Smooth muscle cell (in vitro differentiated cells): ENCODE measurements around the gene AGBL4. TPM values are rescaled to one million over a fixed set of nuclear protein-coding genes. Genes with fewer than 3 reads are reported as not detected.

ENCODE experiments used
- DNase-seq: peaks from one replicate; lab custom pipeline; 2025; ENCODE audit not compliant: unreplicated experiment; lab: John Stamatoyannopoulos, UW
- H2AFZ ChIP-seq: fragments of 200-600 bp; sonication (generic); 2 replicates; pipeline ENCODE4 v1.6.0; 2016; ENCODE audit warnings: antibody characterized with exemption, low read depth, mild to moderate bottlenecking
- H3F3A ChIP-seq: fragments of 200-600 bp; sonication (generic); 2 replicates; pipeline ENCODE4 v1.6.0; 2017; ENCODE audit warnings: antibody characterized with exemption, low read depth
- H3K27ac ChIP-seq: fragments of 200-600 bp; sonication (generic); 2 replicates; pipeline ENCODE4 v1.5.1; 2016; ENCODE audit warnings: low read depth, mild to moderate bottlenecking
- H3K27me3 ChIP-seq: fragments of 200-600 bp; sonication (generic); 2 replicates; pipeline ENCODE4 v1.6.1; 2016; ENCODE audit warnings: low read depth, mild to moderate bottlenecking
- H3K36me3 ChIP-seq: fragments of 200-600 bp; sonication (generic); 2 replicates; pipeline ENCODE4 v1.5.1; 2016; ENCODE audit warnings: low read depth
- H3K4me1 ChIP-seq: fragments of 200-600 bp; sonication (generic); 2 replicates; pipeline ENCODE4 v1.5.1; 2016; ENCODE audit warnings: low read depth
- H3K4me2 ChIP-seq: fragments of 200-600 bp; sonication (generic); 2 replicates; pipeline ENCODE4 v1.6.0; 2016; ENCODE audit warnings: mild to moderate bottlenecking
- H3K4me3 ChIP-seq: fragments of 200-600 bp; sonication (generic); 2 replicates; pipeline ENCODE4 v1.5.1; 2016; ENCODE audit warnings: mild to moderate bottlenecking
- H3K79me2 ChIP-seq: fragments of 200-600 bp; sonication (generic); 2 replicates; pipeline ENCODE4 v1.6.0; 2016; ENCODE audit warnings: low read depth, mild to moderate bottlenecking
- H3K9ac ChIP-seq: fragments of 200-600 bp; sonication (generic); 2 replicates; pipeline ENCODE4 v1.6.0; 2016; ENCODE audit warnings: low read depth
- H3K9me3 ChIP-seq: fragments of 200-600 bp; sonication (generic); replicated peaks from 2 replicates; pipeline ENCODE4 v1.5.1; 2016; ENCODE audit warnings: low read depth
- H4K20me1 ChIP-seq: fragments of 200-600 bp; sonication (generic); 2 replicates; pipeline ENCODE4 v1.6.0; 2016; ENCODE audit warnings: low read depth
- WGBS: methylation state at CpG from one replicate; pipeline ENCODE4 v1.1.7; 2016; ENCODE audit warnings: low lambda C conversion rate; 5-methylcytosine and 5-hydroxymethylcytosine counted together
- polyA plus RNA-seq: library from polyadenylated mRNA; unstranded; fragments of >200 nt; fragmentation: Nextera tagmentation; extraction: Ambion mirVana; gene quantifications from 2 replicates; pipeline ENCODE4 v1.2.1, GENCODE V29; 2016
- total RNA-seq: library from RNA; depleted of rRNA; stranded (reverse); fragments of >200 nt; gene quantifications from 2 replicates; pipeline ENCODE4 v1.2.3, GENCODE V29; 2014
- TF ChIP-seq, protein P1 (sequence below): fragments of 200-600 bp; sonication (generic); IDR thresholded peaks from 2 replicates; pipeline ENCODE4 v1.5.1; 2017; ENCODE audit warnings: borderline replicate concordance, mild to moderate bottlenecking, antibody characterized with exemption; ENCODE audit not compliant: insufficient read depth, poor library complexity, severe bottlenecking

Gene AGBL4
- total and polyA plus RNA-seq, 2 experiments from 2014 or later = 0.29 TPM; not detected in 1

DNA sequence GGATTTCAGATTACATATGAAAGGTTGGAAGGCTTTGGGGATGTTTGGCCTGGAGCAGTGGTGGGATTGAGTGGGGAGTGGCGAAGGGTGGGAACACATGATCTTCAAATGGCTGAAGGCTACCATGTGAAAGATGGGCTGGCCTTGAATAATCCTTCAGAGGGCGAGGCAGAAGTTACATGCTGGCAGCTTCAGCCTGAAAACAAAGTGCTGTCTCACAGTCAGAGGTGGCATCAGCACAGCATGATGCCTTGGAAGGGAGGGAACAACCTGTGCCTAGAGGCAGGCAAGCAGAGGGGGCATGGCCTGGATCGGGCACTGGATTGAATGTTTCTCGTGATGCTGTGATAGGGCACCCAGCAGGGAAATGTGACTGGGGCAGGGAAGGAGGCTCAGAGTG lies 1377.9 kb downstream of the AGBL4 start:
- Histone ChIP-seq H4K20me1 (no peaks in the 10 kb centered on the region), H3K9me3 (no peaks in the 10 kb centered on the region), H3K4me3 (no peak overlapping the region), H3K27ac (no peak overlapping the region), H3K4me2 (no peak overlapping the region), H3K79me2 (no peaks in the 10 kb centered on the region), H3K9ac (no peak overlapping the region), H3K4me1 (peaks cover 6% of the 10 kb centered on the region), H2AFZ (no peak overlapping the region), H3K36me3 (no peaks in the 10 kb centered on the region), H3K27me3 (peaks cover 19% of the 10 kb centered on the region), H3F3A (no peaks in the 10 kb centered on the region)
- TF ChIP-seq, protein P1, sequence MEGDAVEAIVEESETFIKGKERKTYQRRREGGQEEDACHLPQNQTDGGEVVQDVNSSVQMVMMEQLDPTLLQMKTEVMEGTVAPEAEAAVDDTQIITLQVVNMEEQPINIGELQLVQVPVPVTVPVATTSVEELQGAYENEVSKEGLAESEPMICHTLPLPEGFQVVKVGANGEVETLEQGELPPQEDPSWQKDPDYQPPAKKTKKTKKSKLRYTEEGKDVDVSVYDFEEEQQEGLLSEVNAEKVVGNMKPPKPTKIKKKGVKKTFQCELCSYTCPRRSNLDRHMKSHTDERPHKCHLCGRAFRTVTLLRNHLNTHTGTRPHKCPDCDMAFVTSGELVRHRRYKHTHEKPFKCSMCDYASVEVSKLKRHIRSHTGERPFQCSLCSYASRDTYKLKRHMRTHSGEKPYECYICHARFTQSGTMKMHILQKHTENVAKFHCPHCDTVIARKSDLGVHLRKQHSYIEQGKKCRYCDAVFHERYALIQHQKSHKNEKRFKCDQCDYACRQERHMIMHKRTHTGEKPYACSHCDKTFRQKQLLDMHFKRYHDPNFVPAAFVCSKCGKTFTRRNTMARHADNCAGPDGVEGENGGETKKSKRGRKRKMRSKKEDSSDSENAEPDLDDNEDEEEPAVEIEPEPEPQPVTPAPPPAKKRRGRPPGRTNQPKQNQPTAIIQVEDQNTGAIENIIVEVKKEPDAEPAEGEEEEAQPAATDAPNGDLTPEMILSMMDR = no peak
- DNase-seq = no peak
- 81% methylated on average over 4 of the region's 4 CpGs for WGBS

DNA sequence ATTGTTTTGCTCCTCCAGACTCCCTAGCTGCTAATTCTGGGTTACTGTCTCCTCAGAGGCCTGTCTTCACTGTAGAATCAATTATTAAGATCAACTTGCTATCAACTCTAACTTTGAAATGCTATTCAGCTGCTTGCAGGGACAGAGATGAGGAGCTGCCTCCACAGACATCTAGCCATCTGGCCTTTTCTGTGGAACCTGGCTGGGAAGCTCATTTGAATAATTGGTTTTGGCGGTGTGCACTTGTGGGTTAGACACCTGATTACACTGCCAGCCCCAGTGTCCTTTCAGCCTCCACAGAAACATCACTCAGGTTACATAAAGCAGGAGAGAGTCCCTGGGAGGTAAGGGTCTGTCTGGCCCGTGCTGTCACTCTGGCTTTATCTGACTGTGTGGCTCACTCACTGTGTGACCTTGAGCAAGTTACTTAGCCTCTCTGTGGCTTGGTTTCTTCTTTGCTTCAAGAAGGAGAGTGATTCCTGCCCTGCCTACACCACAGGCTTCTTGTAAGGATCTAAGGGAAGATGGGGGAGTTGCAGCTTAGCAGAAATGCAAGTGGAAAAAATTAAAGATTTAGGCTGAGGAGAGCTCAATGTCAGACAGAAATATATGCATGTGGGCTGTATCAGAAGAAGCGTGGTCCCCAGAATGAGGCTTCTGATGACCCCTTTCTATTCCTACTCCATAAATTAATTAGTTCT lies 1378.7 kb downstream of the AGBL4 start:
- Histone ChIP-seq H3K27ac (no peak overlapping the region), H3K79me2 (no peaks in the 10 kb centered on the region), H3K9ac (no peak overlapping the region), H3K4me3 (no peak overlapping the region), H3K9me3 (no peaks in the 10 kb centered on the region), H2AFZ (no peak overlapping the region), H3F3A (no peaks in the 10 kb centered on the region), H3K4me1 (peaks cover 6% of the 10 kb centered on the region), H4K20me1 (no peaks in the 10 kb centered on the region), H3K27me3 (peaks cover 19% of the 10 kb centered on the region), H3K36me3 (no peaks in the 10 kb centered on the region), H3K4me2 (no peak overlapping the region)
- TF ChIP-seq, protein P1 = no peak
- WGBS = 79% methylated on average over 3 of the region's 3 CpGs
- no peak for DNase-seq

DNA sequence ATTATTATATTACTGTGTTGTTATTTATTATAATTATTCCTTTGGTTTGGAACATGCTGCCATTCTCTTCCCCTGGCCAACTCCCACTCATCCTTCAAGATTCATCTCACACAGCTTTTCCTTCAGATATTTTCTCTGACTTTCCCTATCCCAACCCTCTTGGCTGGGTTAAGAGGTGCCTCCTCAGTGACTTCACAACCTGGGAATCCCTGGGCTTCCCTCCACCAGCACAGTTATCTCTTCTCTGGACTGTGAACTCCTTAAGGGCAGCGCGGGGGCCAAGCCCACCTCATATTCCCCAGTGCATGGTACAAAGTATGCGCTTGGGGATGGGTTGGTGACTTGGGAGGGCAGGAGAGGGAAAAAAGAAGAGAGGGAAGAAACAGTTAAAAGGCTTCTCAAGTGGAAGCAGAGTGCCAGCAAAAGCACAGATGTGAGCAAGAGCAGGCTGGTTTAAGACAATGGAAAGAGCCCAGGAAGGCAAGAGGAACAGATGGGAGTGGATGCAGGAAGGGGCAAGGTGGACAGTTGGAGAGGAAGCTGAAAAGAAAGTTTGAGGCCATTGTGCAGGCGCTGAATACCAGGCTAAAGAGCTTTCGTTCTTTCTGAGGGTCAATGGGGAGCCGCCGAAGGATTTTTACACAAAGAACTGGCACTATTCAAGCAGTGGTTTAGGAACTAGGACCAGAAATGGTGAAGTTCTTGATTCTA lies 1379.4 kb downstream of the AGBL4 start:
- Histone ChIP-seq H2AFZ (no peak overlapping the region), H3K9ac (no peak overlapping the region), H3K4me1 (peaks cover 6% of the 10 kb centered on the region), H3K9me3 (no peaks in the 10 kb centered on the region), H4K20me1 (no peaks in the 10 kb centered on the region), H3K4me3 (no peak overlapping the region), H3F3A (no peaks in the 10 kb centered on the region), H3K27ac (no peak overlapping the region), H3K79me2 (no peaks in the 10 kb centered on the region), H3K36me3 (no peaks in the 10 kb centered on the region), H3K27me3 (peaks cover 23% of the 10 kb centered on the region), H3K4me2 (no peak overlapping the region)
- no peak for DNase-seq
- TF ChIP-seq, protein P1 = no peak
- 90% methylated on average over 7 of the region's 7 CpGs for WGBS
